H1 (cell line): ENCODE measurements around the gene ESYT2. TPM values are rescaled to one million over a fixed set of nuclear protein-coding genes. Genes with fewer than 3 reads are reported as not detected.

Experiments used
- CTCF ChIA-PET: fragments of 300-600 bp; sonication (Branson Sonifier 250); formaldehyde crosslinking; loops from one replicate; lab custom pipeline; 2021; ENCODE audit not compliant: partially characterized antibody; lab: Charles Lee
- POLR2A ChIA-PET: fragments of 300-600 bp; sonication (Branson Sonifier 250); formaldehyde crosslinking; loops from one replicate; lab custom pipeline; 2021; ENCODE audit warnings: inconsistent platforms; ENCODE audit not compliant: partially characterized antibody; lab: Charles Lee
- DNase-seq, 2 experiments: peaks; one replicate each; pipeline versions ENCODE4 v3.0.0 to v3.0.0-alpha.2; 2010 to 2022; ENCODE audit warnings: low spot score in 2 of 2, low read depth in 1 of 2, mixed read lengths in 1 of 2
- FAIRE-seq: peaks from 2 replicates; lab custom pipeline; 2011; peaks lifted over from hg19 to GRCh38; lab: Jason Lieb, UNC
- H2AFZ ChIP-seq: 2 replicates; pipeline ENCODE4 v1.8.1; 2012; ENCODE audit warnings: low read length, inconsistent platforms
- H2AK5ac ChIP-seq: 2 replicates; pipeline ENCODE4 v1.6.1; 2013; ENCODE audit warnings: low read depth, low read length
- H2BK120ac ChIP-seq: replicated peaks from 2 replicates; pipeline ENCODE3; 2013; ENCODE audit warnings: low read depth, low read length, inconsistent platforms
- H2BK12ac ChIP-seq: 2 replicates; pipeline ENCODE4 v1.6.1; 2013; ENCODE audit warnings: low read depth, low read length
- H2BK15ac ChIP-seq: 2 replicates; pipeline ENCODE4 v1.6.1; 2013; ENCODE audit warnings: low read length
- H2BK20ac ChIP-seq: 2 replicates; pipeline ENCODE4 v1.6.1; 2013; ENCODE audit warnings: low read length
- H2BK5ac ChIP-seq: 2 replicates; pipeline ENCODE4 v1.6.1; 2013; ENCODE audit warnings: low read depth, low read length
- H3K14ac ChIP-seq: 2 replicates; pipeline ENCODE4 v1.6.1; 2013; ENCODE audit warnings: inconsistent platforms; ENCODE audit not compliant: insufficient read length
- H3K18ac ChIP-seq: 2 replicates; pipeline ENCODE4 v1.6.1; 2013; ENCODE audit warnings: low read length; ENCODE audit errors: extremely low read depth
- H3K23ac ChIP-seq: 2 replicates; pipeline ENCODE4 v1.6.1; 2013; ENCODE audit warnings: inconsistent platforms; ENCODE audit not compliant: insufficient read length
- H3K23me2 ChIP-seq: 2 replicates; pipeline ENCODE4 v1.6.1; 2013; ENCODE audit warnings: low read depth, low read length
- H3K27ac ChIP-seq: 2 replicates; pipeline ENCODE4 v1.6.1; 2011; ENCODE audit warnings: low read depth, low read length, inconsistent platforms
- H3K27me3 ChIP-seq, 4 experiments: replicated peaks in 1 of 4; 1 replicate in 1 of 4; 2 replicates in 3 of 4; pipeline versions ENCODE4 v1.6.1 to v1.8.1; 2011 to 2013; ENCODE audit warnings: low read length in 3 of 4, mild to moderate bottlenecking in 3 of 4, inconsistent platforms in 2 of 4, mixed read lengths in 2 of 4, moderate library complexity in 1 of 4; ENCODE audit not compliant: control insufficient read depth in 3 of 4, insufficient read depth in 3 of 4; ENCODE audit errors: extremely low read depth in 1 of 4
- H3K36me3 ChIP-seq, 4 experiments: 2 replicates each; pipeline versions ENCODE4 v1.6.1 to v1.8.1; 2011 to 2013; ENCODE audit warnings: mild to moderate bottlenecking in 4 of 4, low read length in 3 of 4, moderate library complexity in 2 of 4, control low read depth in 1 of 4, inconsistent platforms in 1 of 4; ENCODE audit not compliant: insufficient read depth in 4 of 4, control insufficient read depth in 2 of 4
- H3K4ac ChIP-seq: replicated peaks from 2 replicates; pipeline ENCODE3; 2013; ENCODE audit warnings: low read length, low read depth, mixed read lengths, inconsistent platforms; ENCODE audit not compliant: insufficient read length
- H3K4me1 ChIP-seq, 4 experiments: replicated peaks in 1 of 4; 1 replicate in 1 of 4; 2 replicates in 3 of 4; pipeline versions ENCODE4 v1.6.1 to v1.8.1; 2011 to 2013; ENCODE audit warnings: low read length in 3 of 4, inconsistent platforms in 2 of 4, mixed read lengths in 1 of 4; ENCODE audit not compliant: insufficient read depth in 4 of 4, control insufficient read depth in 3 of 4
- H3K4me2 ChIP-seq, 2 experiments: 2 replicates each; pipeline versions ENCODE4 v1.6.1 to v1.8.1; 2011 to 2013; ENCODE audit warnings: low read depth in 2 of 2, low read length in 2 of 2, control low read depth in 1 of 2, inconsistent platforms in 1 of 2, mild to moderate bottlenecking in 1 of 2; ENCODE audit not compliant: insufficient read depth in 1 of 2
- H3K4me3 ChIP-seq, 4 experiments: fragments of 200-600, 300-600 bp in 1 of 4; sonication (generic), shearing (Covaris generic), sonication (Bioruptor Twin) in 1 of 4; 2 replicates each; pipeline versions ENCODE4 v1.5.1 to v1.8.1; 2011 to 2016; ENCODE audit warnings: low read length in 4 of 4, low read depth in 3 of 4, control low read depth in 2 of 4, inconsistent platforms in 2 of 4, mild to moderate bottlenecking in 2 of 4, mixed read lengths in 1 of 4, moderate library complexity in 1 of 4; ENCODE audit not compliant: insufficient read depth in 2 of 4; ENCODE audit errors: extremely low read depth in 1 of 4
- H3K56ac ChIP-seq: replicated peaks from 2 replicates; pipeline ENCODE3; 2013; ENCODE audit warnings: low read depth, mild to moderate bottlenecking, mixed read lengths, low read length, inconsistent platforms; ENCODE audit not compliant: insufficient read length
- H3K79me1 ChIP-seq: 2 replicates; pipeline ENCODE4 v1.6.1; 2013; ENCODE audit warnings: low read depth, low read length, control low read depth
- H3K79me2 ChIP-seq, 2 experiments: 2 replicates each; pipeline versions ENCODE4 v1.6.1 to v1.8.1; 2012 to 2013; ENCODE audit warnings: low read length in 2 of 2, mild to moderate bottlenecking in 2 of 2, inconsistent platforms in 1 of 2; ENCODE audit not compliant: insufficient read depth in 2 of 2, control insufficient read depth in 1 of 2
- H3K9ac ChIP-seq, 4 experiments: replicated peaks in 1 of 4; 1 replicate in 1 of 4; 2 replicates in 3 of 4; pipeline versions ENCODE4 v1.6.1 to v1.8.1; 2011 to 2013; ENCODE audit warnings: low read depth in 3 of 4, low read length in 3 of 4, control low read depth in 2 of 4, mild to moderate bottlenecking in 2 of 4, moderate library complexity in 2 of 4, inconsistent platforms in 1 of 4; ENCODE audit errors: extremely low read depth in 1 of 4
- H3K9me3 ChIP-seq, 2 experiments: 2 replicates each; pipeline versions ENCODE4 v1.6.1 to v1.8.1; 2012 to 2013; ENCODE audit warnings: mild to moderate bottlenecking in 2 of 2, moderate library complexity in 2 of 2, control low read depth in 1 of 2, inconsistent platforms in 1 of 2, low read depth in 1 of 2, low read length in 1 of 2, mixed read lengths in 1 of 2; ENCODE audit not compliant: insufficient read depth in 2 of 2
- H4K20me1 ChIP-seq, 2 experiments: replicated peaks in 1 of 2; 2 replicates each; pipeline versions ENCODE3 to v1.8.1; 2011 to 2013; ENCODE audit warnings: inconsistent platforms in 2 of 2, low read length in 2 of 2, mild to moderate bottlenecking in 1 of 2; ENCODE audit not compliant: insufficient read depth in 2 of 2, control insufficient read depth in 1 of 2
- H4K5ac ChIP-seq: 2 replicates; pipeline ENCODE4 v1.6.1; 2013; ENCODE audit warnings: low read length, low read depth, mixed read lengths, inconsistent platforms; ENCODE audit not compliant: insufficient read length
- H4K8ac ChIP-seq: 2 replicates; pipeline ENCODE4 v1.8.0; 2013; ENCODE audit warnings: mild to moderate bottlenecking, moderate library complexity, low read length, inconsistent platforms; ENCODE audit not compliant: insufficient read depth; ENCODE audit errors: extremely low read depth
- H4K91ac ChIP-seq: replicated peaks from 2 replicates; pipeline ENCODE3; 2013; ENCODE audit warnings: low read length, mixed read lengths, inconsistent platforms; ENCODE audit not compliant: insufficient read length
- ATF3 ChIP-seq: IDR thresholded peaks from 2 replicates; pipeline ENCODE4 v1.6.1; 2011; ENCODE audit warnings: low read depth, mild to moderate bottlenecking, low read length; ENCODE audit not compliant: insufficient read depth
- EGR1 ChIP-seq: IDR thresholded peaks from 2 replicates; pipeline ENCODE4 v1.6.1; 2011; ENCODE audit warnings: low read depth, low read length, borderline replicate concordance
- EZH2 ChIP-seq: fragments of 200-600 bp; sonication (generic); IDR thresholded peaks from 2 replicates; pipeline ENCODE4 v1.7.1; 2012; ENCODE audit warnings: low read depth, mild to moderate bottlenecking, moderate library complexity, low read length, inconsistent platforms; ENCODE audit not compliant: severe bottlenecking
- GTF2F1 ChIP-seq: IDR thresholded peaks from 2 replicates; pipeline ENCODE4 v1.6.1; 2012; ENCODE audit warnings: low read depth, low read length, improper control_type of control experiment, borderline replicate concordance
- KDM5A ChIP-seq: fragments of 200-600 bp; IDR thresholded peaks from 2 replicates; pipeline ENCODE4 v1.7.1; 2012; ENCODE audit warnings: mild to moderate bottlenecking, low read length, inconsistent platforms, mixed read lengths
- MAX ChIP-seq: IDR thresholded peaks from 2 replicates; pipeline ENCODE4 v1.6.1; 2012; ENCODE audit warnings: inconsistent platforms
- NRF1 ChIP-seq: IDR thresholded peaks from 2 replicates; pipeline ENCODE4 v1.6.1; 2011; ENCODE audit warnings: mild to moderate bottlenecking, low read depth, low read length, improper control_type of control experiment
- SIN3A ChIP-seq, 2 experiments: IDR thresholded peaks in 1 of 2; conservative IDR thresholded peaks in 1 of 2; 2 replicates each; pipeline ENCODE4 v1.6.1; 2011 to 2012; ENCODE audit warnings: low read length in 2 of 2, improper control_type of control experiment in 1 of 2, low read depth in 1 of 2, mild to moderate bottlenecking in 1 of 2
- TAF1 ChIP-seq: IDR thresholded peaks from 2 replicates; pipeline ENCODE4 v1.6.1; 2011; ENCODE audit warnings: mild to moderate bottlenecking, low read depth, low read length
- TCF12 ChIP-seq: IDR thresholded peaks from 2 replicates; pipeline ENCODE4 v1.6.1; 2011; ENCODE audit warnings: low read depth, mild to moderate bottlenecking, low read length
- USF2 ChIP-seq: IDR thresholded peaks from 2 replicates; pipeline ENCODE4 v1.6.1; 2011; ENCODE audit warnings: low read length, improper control_type of control experiment
- ZNF274 ChIP-seq: IDR thresholded peaks from 2 replicates; pipeline ENCODE4 v1.7.0; 2012; ENCODE audit warnings: low read length, borderline replicate concordance; ENCODE audit errors: extremely low read depth
- WGBS, 2 experiments: shearing (Covaris generic) in 1 of 2; methylation state at CpG; one replicate each; pipeline versions ENCODE4 v1.1.6 to v1.1.7; 2013 to 2015; ENCODE audit warnings: low lambda C conversion rate in 2 of 2, mixed read lengths in 2 of 2, inconsistent platforms in 1 of 2, low coverage in 1 of 2, missing lambda C conversion rate in 1 of 2; ENCODE audit not compliant: insufficient replicate concordance in 2 of 2, insufficient coverage in 1 of 2, insufficient read length in 1 of 2; ENCODE audit errors: extremely low coverage in 1 of 2, missing lambda C conversion rate in 1 of 2; 5-methylcytosine and 5-hydroxymethylcytosine counted together
- polyA plus RNA-seq, 7 experiments: library from polyadenylated mRNA; depleted of rRNA in 3 of 7; stranded (reverse) in 5 of 7; unstranded in 2 of 7; fragments of >200 nt in 5 of 7; fragments of 200-250 nt in 2 of 7; gene quantifications; 1 replicate in 5 of 7; 2 replicates in 1 of 7; 4 replicates in 1 of 7; pipeline versions ENCODE4 v1.2.1 to v1.2.3, GENCODE V29; 2011 to 2013; ENCODE audit warnings: missing spikeins in 2 of 7, mixed read lengths in 2 of 7
- total RNA-seq: library from RNA; stranded (reverse); fragmentation: NEBNext Ultra II Directional; extraction: Animal tissue kit (Norgen Biotek cat#: 25700); gene quantifications from 2 replicates; pipeline ENCODE4 v1.2.1, GENCODE V29; 2021

ESYT2 gene
- total and polyA plus RNA-seq, 2 of the 8 experiments (the other 6 are each of a cell fraction or from before 2014, with no cell fraction given) = 27.0 to 37.5 TPM

- Histone ChIP-seq H3K4me3 (no peak overlapping the region), H2BK12ac (peak overlapping the region; percentile 41; the same call in 1 of the 2 replicates), H3K27me3 (no peaks in the 10 kb centered on the region; a peak in 1 of 7 replicates), H3K9ac (no peak overlapping the region), H2BK120ac (no peak overlapping the region), H3K56ac (no peak overlapping the region), H2BK20ac (no peak overlapping the region), H2BK15ac (no peak overlapping the region), H3K9me3 (no peaks in the 10 kb centered on the region), H3K14ac (no peak overlapping the region), H3K4me1 (peaks cover 17 to 26% (median 22%) of the 10 kb centered on the region in 4 experiments), H2AFZ (no peak overlapping the region), H2AK5ac (no peak overlapping the region), H4K91ac (no peak overlapping the region), H3K23me2 (no peaks in the 10 kb centered on the region), H3K27ac (no peak overlapping the region), H3K4me2 (peak overlapping the region in 1 of 2 experiments; percentile 50; a peak in 1 of 4 replicates), H3K23ac (no peak overlapping the region), H2BK5ac (peak overlapping the region; percentile 26), H3K4ac (no peak overlapping the region), H3K18ac (no peak overlapping the region), H4K5ac (no peak overlapping the region), H3K79me1 (peaks cover 13% of the 10 kb centered on the region; the same call in 1 of the 2 replicates), H3K36me3 (no peaks in the 10 kb centered on the region), H4K20me1 (peaks cover 3 to 7% of the 10 kb centered on the region in 2 experiments), H4K8ac (no peak overlapping the region), H3K79me2 (peaks cover 4 to 90% of the 10 kb centered on the region in 2 experiments; a peak in 3 of 4 replicates)
- no peak for FAIRE-seq
- CTCF ChIA-PET = interaction anchor here (0.9 to 1.9 kb wide), 7 partner anchors 8 to 162 kb away, joined by 3 to 6 read pairs (median 4); partner anchors contain the start of gene ESYT2
- DNase-seq = no peak
- POLR2A ChIA-PET = interaction anchor here (1.7 to 2.0 kb wide), 3 partner anchors 9 to 43 kb away, joined by 5 to 8 read pairs (median 6); partner anchors contain the start of gene ESYT2
- WGBS, 2 experiments = 91% methylated on average over 6 of the region's 6 CpGs; no CpG with 5 or more reads in 1 of the 2 experiments
- TF ChIP-seq ATF3 (no peak), GTF2F1 (no peak), EZH2 (no peak), USF2 (no peak), TAF1 (no peak), ZNF274 (no peak), KDM5A (no peak), NRF1 (no peak), EGR1 (no peak), TCF12 (no peak), SIN3A (conservative IDR thresholded peaks at IDR 0.05 in 1 of 2, IDR thresholded peaks at IDR 0.05 in 1 of 2; ENCODE audit: low read depth in 1 of 2, low read length in 2 of 2) (no peak), MAX (no peak)
Measured at GRCh38 chr7:158815800-158816128, 13.5 kb downstream of the ESYT2 start.
